ENCODE measurements around the gene GZMH.
"Not testable (repeated sequence)": the region's sequence is repeated elsewhere in the genome, so short reads cannot be mapped to it uniquely, and the experiment has no call there.

The GZMH gene, protein sequence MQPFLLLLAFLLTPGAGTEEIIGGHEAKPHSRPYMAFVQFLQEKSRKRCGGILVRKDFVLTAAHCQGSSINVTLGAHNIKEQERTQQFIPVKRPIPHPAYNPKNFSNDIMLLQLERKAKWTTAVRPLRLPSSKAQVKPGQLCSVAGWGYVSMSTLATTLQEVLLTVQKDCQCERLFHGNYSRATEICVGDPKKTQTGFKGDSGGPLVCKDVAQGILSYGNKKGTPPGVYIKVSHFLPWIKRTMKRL

DNA sequence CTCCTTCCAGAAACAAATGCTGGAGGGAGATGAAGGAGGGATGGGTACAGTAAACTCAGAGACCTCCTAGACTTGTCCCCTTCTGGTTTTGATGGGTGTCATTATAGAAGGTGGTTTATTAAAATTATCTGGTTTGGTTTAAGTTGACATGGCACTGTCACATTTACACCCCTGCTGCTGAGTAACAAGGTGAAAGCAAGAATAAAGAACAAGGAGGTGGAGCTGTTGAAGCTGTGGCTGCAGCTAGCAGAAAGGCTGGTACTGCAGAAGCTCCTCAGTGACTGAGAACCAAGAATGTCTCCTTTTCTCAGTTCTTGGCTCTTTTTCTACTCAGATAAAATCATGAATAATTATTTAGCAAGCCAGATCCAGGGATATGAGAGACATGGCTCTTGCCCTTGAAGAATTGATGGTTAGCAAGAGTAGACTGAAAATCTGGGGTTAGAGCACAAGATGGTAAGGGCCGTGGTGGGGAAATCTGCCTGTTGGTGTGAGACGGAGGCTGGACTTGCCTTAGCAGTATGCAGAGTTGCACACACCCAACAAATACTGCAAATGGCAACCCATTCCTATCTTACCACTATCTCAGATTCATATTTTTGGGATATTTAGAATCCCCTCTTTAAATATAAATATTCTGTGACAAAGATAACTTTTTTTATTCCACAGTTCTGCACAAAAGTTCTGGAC, at the start of gene GZMH:
GZMH (minus strand) TSS at position 31 of the 690 bp plus-strand sequence. CDS start 72 bp downstream, outside the sequence.
- no peak for DNase-seq

GRCh38 chr14:24648361-24648760, 38.9 kb upstream of the GZMH start:
- not testable (repeated sequence) for DNase-seq

GRCh38 chr14:24639905-24640304, 30.4 kb upstream of the GZMH start:
- no peak for DNase-seq

GRCh38 chr14:24639270-24639669, 29.8 kb upstream of the GZMH start:
- DNase-seq, result no peak

- DNase-seq, result peak; percentile 31 to 67
Observed at GRCh38 chr14:24634158-24634557, 24.7 kb upstream of the GZMH start, which contains the start of gene GZMB. Gene GZMB, minus strand, starts transcription at chr14:24634190. Its CDS starts 30 bp downstream, at chr14:24634160.

- no peak for DNase-seq
Observed at GRCh38 chr14:24633353-24633752, 23.9 kb upstream of the GZMH start.

GRCh38 chr14:24632761-24633160, 23.3 kb upstream of the GZMH start:
- DNase-seq, result no peak

DNA sequence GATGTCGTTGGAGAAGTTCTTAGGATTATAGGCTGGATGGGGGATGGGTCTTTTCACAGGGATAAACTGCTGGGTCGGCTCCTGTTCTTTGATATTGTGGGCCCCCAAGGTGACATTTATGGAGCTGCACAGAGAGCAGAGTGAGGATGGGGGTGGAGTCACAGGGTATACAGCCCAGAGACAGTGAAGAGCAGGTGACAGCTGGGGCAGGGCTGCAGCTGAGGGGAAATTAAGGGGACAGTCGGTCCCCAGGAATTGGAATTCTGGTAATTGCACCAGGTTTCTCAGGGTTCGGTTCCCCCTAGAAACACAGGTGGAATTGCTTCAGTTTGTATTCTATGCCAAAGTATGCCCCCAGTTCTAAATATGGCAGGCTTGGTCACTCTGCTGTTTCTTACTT, 22.9 kb upstream of the GZMH start:
- DNase-seq, result no peak

- no peak for DNase-seq
Observed at GRCh38 chr14:24631749-24632335, 22.4 kb upstream of the GZMH start.

GRCh38 chr14:24630872-24631477, 21.5 kb upstream of the GZMH start:
- no peak for DNase-seq

DNA sequence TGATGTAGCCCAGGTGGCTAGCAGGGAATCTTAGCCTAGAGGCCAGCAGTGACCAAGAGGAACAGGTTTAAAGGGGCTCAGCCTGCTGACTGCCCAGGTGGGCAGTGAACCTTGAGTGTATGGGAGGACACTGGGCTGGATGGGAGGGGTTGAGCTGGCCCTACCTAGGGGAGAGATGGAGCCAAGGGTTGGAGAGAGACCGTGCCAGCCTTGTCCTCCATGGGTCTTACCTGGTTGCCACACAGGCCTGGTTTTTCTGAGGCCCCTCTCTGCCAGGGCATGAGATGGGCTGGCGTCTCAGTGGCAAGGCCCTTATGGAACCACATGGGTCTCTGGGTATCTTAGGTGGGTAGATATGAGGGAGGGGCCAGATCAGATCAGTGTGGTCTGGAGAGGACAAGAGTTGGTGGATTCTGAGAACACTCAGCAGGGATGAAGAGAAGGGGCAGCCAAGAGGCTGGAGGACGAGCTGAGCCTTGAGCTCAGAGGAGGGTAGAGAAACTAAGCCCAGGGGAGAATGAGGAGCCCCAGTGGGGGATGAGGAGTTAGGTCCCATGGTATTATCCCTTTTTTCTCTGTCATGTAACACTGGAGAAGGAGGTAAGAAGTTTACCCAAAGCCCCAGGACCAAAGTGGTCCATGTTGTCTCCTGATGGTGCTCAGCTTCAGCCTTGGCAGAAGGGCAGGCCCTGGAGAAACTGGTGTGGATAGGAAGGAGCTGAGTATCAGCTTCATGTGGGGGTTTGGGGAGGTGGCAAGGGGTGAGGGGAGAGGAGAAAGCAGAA, 20.8 kb upstream of the GZMH start:
- DNase-seq, result no peak

DNA sequence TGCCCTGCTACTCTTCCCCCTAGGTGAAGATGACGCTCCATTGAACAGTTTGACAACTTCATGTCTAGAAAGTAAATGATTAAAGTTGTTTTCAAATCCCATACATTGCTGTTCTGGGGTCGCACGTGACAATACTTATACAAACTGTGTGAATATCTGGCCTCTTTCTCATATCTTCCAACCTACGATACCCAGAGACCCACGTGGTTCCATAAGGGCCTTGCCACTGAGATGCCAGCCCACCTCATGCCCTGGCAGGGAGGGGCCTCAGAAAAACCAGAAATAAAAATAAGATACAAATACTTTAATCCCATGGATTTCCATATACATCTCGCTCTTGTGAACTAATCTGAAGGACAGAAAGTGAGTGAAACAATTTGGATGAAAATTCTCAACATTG, 20.0 kb upstream of the GZMH start:
- DNase-seq, result no peak

DNA sequence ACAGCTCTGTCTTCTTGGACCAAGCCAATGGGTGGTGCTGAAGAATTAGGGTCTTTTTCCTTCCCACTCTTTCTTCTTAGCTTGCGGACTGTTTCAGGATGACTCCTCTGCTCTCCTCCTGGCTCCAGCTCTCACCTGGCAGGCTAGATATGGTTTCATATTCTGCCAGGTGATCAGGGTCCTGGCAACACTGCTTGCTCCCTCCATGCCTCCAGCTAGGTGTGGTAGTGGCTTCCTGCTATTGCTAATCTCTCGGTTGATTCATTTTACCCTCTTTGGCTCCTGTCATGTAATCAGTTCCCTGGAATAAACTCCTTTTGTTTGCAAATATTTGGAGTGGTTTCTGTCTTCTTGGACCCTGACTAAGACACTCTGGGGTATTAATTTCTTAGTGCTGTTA, 4.3 kb upstream of the GZMH start:
- no peak for DNase-seq

- DNase-seq, result no peak
Observed at GRCh38 chr14:24613241-24613640, 3.8 kb upstream of the GZMH start.

DNA sequence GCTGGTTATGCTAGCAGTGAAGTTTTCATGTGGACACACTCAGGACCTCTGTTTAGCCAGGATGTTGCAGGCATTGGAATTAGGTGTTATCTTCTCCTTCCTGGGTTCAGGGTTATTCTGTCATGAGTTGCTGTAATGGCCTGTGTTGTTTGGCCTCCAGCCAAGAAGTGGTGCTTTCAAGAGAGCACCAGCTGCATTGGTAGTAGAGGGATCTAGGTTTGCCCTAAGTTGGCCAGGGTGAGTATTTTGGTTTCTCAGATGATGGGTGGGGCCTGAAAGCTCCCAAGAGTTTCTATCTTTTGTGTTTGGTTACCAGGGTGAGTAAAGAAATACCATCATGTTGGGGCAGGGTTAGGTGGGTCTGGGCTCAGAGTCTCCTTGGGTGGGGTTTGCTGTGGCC, 2.7 kb upstream of the GZMH start:
- no peak for DNase-seq

GRCh38 chr14:24607635-24608514, 1.6 kb downstream of the GZMH start:
- DNase-seq, result no peak

GRCh38 chr14:24607081-24607480, 2.4 kb downstream of the GZMH start:
- DNase-seq, result no peak

DNA sequence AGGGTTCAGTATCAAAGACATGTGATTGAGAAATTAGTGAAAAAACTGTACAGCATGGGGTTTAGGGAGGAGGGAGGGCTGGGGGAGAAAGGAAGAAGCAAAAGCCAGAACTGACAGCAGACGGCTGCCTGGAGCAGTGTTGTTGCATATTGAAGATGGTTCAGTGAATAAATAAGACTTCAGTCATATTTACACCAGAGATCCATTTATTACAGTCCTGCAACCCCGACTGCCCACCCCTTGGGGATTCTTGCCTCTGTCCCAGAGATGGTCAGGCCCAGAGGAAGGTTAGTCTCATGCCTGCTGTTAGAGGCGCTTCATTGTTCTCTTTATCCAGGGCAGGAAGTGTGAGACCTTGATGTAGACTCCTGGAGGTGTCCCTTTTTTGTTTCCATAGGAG, 3.2 kb downstream of the GZMH start:
- no peak for DNase-seq

GRCh38 chr14:24605435-24606190, 3.9 kb downstream of the GZMH start:
- DNase-seq, result peak; percentile 70 to 72

GRCh38 chr14:24597403-24597802, 12.1 kb downstream of the GZMH start:
- DNase-seq, result no peak
